ENCODE data around the gene ELP5.

DNA sequence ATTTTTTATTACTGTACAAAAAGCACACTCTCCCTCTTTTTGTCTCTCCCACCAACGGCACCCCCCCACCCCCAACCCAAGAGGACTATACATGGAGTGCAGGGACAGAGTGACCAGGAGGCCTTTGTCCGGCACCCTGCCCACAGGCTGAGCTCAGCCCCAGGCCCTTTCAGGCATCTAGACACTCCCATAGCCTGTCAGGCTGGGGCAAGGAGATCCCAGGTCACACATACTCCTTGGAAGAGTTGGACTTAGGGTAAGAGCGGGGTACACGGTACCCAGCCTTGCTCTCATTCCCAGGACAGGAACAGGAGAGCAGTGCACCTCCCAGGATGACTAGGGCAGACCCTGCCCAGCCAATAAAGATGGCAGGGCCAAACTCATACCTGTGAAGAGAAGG is 8.1 kb downstream of the ELP5 start:
- TF ChIP-seq, protein P1, sequence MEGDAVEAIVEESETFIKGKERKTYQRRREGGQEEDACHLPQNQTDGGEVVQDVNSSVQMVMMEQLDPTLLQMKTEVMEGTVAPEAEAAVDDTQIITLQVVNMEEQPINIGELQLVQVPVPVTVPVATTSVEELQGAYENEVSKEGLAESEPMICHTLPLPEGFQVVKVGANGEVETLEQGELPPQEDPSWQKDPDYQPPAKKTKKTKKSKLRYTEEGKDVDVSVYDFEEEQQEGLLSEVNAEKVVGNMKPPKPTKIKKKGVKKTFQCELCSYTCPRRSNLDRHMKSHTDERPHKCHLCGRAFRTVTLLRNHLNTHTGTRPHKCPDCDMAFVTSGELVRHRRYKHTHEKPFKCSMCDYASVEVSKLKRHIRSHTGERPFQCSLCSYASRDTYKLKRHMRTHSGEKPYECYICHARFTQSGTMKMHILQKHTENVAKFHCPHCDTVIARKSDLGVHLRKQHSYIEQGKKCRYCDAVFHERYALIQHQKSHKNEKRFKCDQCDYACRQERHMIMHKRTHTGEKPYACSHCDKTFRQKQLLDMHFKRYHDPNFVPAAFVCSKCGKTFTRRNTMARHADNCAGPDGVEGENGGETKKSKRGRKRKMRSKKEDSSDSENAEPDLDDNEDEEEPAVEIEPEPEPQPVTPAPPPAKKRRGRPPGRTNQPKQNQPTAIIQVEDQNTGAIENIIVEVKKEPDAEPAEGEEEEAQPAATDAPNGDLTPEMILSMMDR (IDR thresholded peaks at IDR 0.05): no peak
- TF ChIP-seq POLR2A (IDR thresholded peaks at IDR 0.05): no peak
- TF ChIP-seq POLR2AphosphoS5 (IDR thresholded peaks at IDR 0.05): no peak
- TF ChIP-seq EP300 (IDR thresholded peaks at IDR 0.05): no peak
